ENCODE results near the gene RGS14.
"Not testable (repeated sequence)": the region's sequence is repeated elsewhere in the genome, so short reads cannot be mapped to it uniquely, and the experiment has no call there.

The RGS14 gene

GRCh38 chr5:177405805-177406204 lies 48.1 kb downstream of the RGS14 start:
- no peak for DNase-seq

DNA sequence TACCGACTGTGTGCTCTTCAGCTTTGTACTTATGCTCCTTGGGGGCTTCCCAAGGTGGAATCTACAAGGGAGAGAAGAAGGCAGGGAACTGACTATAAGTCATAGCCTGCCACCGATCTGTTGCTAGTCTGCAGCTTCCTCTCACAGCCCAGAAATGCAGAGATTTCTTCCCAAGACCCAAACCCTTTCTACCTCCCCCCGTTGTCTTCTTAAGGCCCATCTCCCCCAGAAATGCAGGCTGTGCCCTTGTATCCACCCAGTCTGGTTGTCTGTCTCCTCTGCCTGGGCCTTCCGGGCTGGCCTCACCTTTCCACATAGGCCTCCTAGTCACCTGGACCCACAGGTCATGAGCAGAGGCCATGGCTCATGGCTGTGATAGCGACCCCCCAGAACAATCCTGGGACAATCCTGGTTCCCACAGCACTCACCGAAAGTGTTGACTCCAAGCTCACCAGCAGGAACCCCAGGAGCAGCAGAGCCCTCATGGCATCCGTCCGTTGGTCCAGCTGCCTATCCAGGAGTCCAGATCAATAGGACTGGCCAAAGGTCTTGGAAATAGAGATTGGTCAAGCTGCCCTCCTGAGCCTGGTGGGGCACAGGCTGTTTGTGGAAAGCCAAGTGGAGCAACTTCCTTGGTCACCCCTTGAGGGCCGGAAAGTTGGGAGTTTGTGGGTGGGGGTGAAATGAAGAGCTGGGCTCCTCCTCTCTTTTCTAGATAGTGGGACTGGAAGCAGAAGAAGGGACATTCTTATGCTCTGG lies 51.5 kb downstream of the RGS14 start, which contains the start of gene F12:
TSS of gene F12 (minus strand) at position 522 of the 759 bp plus-strand sequence. CDS start at position 485, 37 bp downstream.
- no peak for DNase-seq

- DNase-seq = no peak
Measured at GRCh38 chr5:177410575-177410974, 52.9 kb downstream of the RGS14 start.

DNA sequence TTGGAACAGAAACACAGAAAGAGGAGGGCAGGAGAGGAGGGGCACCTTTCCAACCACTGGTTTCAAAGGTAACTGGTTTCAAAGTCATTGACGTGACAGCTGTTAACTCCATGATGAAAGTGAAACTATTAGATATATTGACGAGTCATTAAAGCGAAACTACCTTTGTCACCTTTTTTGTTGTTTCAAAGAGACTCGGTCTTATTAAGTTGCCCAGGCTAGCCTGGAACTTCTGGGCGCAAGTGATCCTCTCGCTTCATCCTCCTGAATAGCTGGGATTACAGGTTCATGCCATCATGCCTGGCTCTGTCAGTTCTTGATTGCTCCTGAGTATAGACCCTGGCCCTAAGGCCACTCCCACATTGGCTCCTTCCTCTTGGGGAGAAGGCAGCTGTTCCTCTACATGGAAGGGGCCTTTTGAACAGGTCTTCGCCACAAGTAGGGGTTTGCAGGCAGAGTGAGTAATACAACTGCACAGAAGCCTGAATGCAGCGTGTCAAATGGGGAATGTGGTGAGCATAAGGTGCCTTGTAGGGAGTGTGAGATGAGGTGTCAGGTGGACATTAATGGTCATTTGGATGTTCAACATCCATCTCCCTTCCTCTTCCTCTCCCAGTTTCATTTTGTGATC lies 55.0 kb downstream of the RGS14 start:
- DNase-seq = no peak

- no peak for DNase-seq
Measured at GRCh38 chr5:177414481-177414880, 56.8 kb downstream of the RGS14 start.

- DNase-seq = not testable (repeated sequence)
Measured at GRCh38 chr5:177417081-177417480, 59.4 kb downstream of the RGS14 start.

GRCh38 chr5:177419046-177419445 lies 61.3 kb downstream of the RGS14 start:
- peak; percentile 82 for DNase-seq

DNA sequence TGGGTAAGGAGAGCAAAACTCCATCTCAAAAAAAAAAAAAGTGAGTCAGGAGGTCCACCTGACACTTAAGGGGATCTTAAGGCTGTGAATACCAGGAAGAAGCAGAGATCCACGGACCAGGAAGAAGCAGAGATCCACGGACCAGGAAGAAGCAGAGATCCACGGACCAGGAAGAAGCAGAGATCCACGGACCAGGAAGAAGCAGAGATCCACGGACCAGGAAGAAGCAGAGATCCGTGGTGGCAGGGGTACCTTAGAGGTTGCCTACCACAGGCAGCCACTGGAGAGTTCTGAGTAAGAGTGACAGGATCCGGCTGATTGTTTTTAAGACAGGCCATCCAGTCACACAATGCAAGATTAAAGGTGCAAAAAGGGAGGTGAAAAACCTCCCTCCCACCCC lies 62.7 kb downstream of the RGS14 start:
- not testable (repeated sequence) for DNase-seq

- no peak for DNase-seq
Measured at GRCh38 chr5:177421062-177421798, 63.5 kb downstream of the RGS14 start.

All from HCEC 1CT (cell line).